GM10248 (cell line): Measurements from ENCODE around the gene TEX29.

Source experiments
- CTCF ChIA-PET: fragments of 300-600 bp; sonication (Branson Sonifier 250); formaldehyde crosslinking; extraction: SDS; loops from one replicate; lab custom pipeline; 2021; ENCODE audit warnings: antibody characterized with exemption; lab: Yijun Ruan, JAX
- POLR2A ChIA-PET: fragments of 350-650 bp; sonication (Branson Sonifier 250); formaldehyde crosslinking; extraction: SDS; loops from one replicate; lab custom pipeline; 2020; ENCODE audit warnings: antibody characterized with exemption; lab: Yijun Ruan, JAX
- DNase-seq: peaks from one replicate; pipeline ENCODE4 v3.0.0; 2012; ENCODE audit errors: extremely low spot score
- CTCF ChIP-seq: IDR thresholded peaks from 2 replicates; pipeline ENCODE4 v1.5.1; 2012; ENCODE audit warnings: mild to moderate bottlenecking, low read depth; ENCODE audit errors: extremely low read depth, missing control alignments, control extremely low read depth

The TEX29 gene

GRCh38 chr13:111312944-111313590, 7.4 kb upstream of the TEX29 start:
- DNase-seq = no peak
- TF ChIP-seq CTCF = no peak
- ChIA-PET POLR2A (no interaction called here), CTCF (no interaction called here)

GRCh38 chr13:111313911-111314425, 6.5 kb upstream of the TEX29 start:
- ChIA-PET POLR2A (no interaction called here), CTCF (no interaction called here)
- DNase-seq = no peak
- no peak for TF ChIP-seq CTCF

- CTCF ChIA-PET = no interaction called here
- DNase-seq = no peak
- no peak for TF ChIP-seq CTCF
- POLR2A ChIA-PET = no interaction called here
Observed at GRCh38 chr13:111314852-111315251, 5.6 kb upstream of the TEX29 start.

GRCh38 chr13:111315347-111315995, 5.0 kb upstream of the TEX29 start:
- CTCF ChIA-PET = no interaction called here
- no peak for TF ChIP-seq CTCF
- no peak for DNase-seq
- POLR2A ChIA-PET = no interaction called here

GRCh38 chr13:111316161-111316730, 4.2 kb upstream of the TEX29 start:
- ChIA-PET POLR2A (no interaction called here), CTCF (no interaction called here)
- TF ChIP-seq CTCF = no peak
- DNase-seq = no peak

- ChIA-PET CTCF (no interaction called here), POLR2A (no interaction called here)
- DNase-seq = no peak
- TF ChIP-seq CTCF = no peak
Observed at GRCh38 chr13:111317042-111317550, 3.3 kb upstream of the TEX29 start.
